HL-60/S4 treated with phorbol 12-myristate 13-acetate at 8.2 ng/mL for 4 days and 3 days (cell line): Measurements from ENCODE around the gene PLCB2.

Source experiments
- in situ Hi-C: fragments of 300-500 bp; cut with MboI; formaldehyde crosslinking; loops from 2 replicates; pipeline ENCODE4 v1.15.0; 2022; ENCODE audit warnings: low sequenced_read_pairs

The PLCB2 gene

DNA sequence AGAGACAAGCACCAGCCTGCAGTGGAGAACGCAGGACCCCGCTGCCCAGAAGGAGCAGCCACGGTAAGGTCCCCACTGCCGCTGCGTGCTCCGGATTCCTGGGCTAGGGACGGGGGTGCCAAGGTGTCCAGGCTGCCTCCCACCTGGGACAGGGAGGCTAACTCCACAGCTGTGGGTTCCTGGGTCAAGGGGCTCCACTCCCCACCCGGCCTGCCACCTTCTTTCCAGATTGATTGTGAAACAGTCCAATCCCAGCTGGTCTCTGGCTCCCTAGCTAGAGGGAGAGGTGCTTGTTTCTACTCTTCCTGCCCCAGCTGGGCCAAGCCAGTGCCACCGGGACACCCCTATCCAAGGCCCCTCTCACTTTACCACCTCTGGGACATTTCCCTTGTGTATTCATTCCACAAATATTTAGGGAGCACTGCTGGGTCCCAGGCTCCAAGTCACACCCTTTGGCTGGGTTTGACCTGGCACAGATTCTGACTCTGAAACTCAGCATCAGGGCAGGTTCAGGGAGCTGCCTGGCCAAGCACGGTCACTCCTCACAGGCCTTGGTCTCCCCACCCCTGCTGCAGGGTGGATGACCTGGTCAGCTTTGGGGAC lies 67.0 kb downstream of the PLCB2 start:
- in situ Hi-C loops = no loop called here

DNA sequence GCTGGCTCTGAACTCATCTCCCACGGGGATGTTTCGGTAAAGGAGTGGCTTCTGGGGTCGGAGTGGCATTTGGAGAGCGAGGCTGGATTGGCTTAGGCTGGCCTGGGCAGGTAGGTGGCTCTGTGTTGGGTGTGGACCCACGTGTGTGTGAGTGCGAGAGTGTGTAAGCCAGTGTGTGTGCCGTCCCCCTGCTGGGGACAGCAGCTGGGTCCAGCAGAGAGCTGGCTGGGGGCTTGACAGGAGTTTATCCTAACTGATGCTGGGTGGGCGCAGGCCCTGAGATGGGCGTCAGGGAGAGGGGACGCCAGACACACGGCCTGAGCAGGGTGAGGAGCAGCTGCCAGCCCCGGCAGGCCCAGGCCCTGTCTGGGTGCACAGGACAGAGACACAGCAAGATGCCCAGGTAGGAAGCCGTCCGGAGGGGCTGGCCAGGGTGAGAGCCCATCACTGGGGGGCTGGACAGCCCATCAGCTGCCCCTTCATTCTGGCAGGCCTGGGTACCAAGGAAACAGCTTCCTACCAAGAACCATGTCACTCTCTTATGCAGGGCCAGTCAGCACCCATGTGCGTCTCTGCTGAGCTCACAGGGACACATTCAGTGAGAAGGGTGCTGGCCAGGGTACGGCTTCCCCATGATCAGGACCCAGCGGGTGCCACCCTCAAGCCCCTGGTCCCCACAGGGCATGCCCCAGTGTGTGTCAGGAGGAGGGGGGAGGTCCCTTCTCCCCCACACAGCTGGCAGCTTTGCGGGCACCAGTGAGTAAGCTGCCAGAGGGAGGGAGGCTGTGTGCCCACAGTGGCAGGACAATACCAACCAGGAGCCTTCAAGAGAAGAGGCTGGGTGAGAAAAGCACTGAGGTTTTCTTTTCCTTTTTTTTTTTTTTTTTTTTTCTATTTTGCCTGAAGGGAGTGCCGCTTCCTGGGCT lies 67.8 kb downstream of the PLCB2 start:
- in situ Hi-C loops = no loop called here

DNA sequence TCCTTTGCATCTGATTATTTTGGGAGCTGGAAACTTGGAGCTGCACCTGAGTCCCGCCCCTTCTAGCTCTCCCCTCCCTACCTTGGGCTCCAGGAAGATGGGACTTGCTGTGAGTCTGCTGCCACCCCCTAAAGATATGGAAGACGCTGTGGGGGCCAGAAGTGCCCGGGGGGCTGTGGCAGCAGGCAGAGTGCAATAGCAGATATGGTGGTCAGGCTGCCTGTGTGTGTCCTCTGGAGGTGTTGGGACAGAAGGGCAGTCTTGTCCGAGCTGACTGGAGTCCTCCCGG lies 68.4 kb downstream of the PLCB2 start:
- in situ Hi-C loops = no loop called here

DNA sequence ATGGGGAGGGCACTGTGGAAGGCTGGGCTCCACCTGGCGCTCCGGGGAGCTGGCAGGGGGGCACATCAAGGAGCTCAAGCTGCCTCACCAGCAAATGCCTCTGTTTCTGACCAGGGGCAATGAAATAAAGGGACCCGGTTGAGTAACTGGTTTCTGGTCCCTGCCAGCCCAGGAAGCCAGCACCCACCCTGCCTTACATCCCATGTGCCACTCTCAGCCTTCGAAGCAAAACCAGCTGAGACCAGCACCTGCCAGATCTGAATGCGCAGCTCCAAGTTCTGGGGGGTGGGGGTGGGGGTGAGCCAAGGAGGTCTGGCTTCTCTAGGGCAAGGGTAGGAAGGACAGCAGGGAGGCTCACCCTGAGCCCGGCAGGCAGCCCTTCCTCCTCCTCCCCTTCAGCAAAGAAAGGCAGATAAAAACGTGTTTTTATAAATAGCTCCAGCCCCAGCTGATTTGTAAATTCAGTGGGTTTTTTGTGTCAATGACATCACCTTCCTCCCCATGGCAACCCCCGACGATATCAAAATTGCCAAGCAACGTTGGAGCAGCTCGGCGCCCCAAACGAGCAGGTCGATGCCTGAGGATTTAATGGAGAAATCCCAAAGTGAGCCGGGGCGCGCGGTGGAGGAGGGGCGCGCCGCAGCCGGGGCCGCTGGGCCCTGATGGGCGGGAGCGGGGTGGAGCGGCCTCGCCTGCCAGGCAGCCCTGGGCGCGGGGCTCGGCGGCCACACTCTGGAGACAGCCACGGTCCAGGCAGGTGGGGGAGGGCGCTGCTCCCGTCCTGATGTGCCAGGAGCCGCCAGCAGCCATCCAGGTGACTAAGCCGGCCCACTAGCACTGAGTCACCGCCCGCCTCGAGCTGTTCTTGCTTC lies 69.0 kb downstream of the PLCB2 start, which contains the start of gene PAK6:
PAK6 (plus strand) TSS at position 532 of the 872 bp plus-strand sequence. CDS start 25,723 bp downstream, outside the sequence.
- in situ Hi-C loops = no loop called here
